RWPE1 (cell line): ENCODE results near the gene HECW1.
"Not testable (repeated sequence)": the region's sequence is repeated elsewhere in the genome, so short reads cannot be mapped to it uniquely, and the experiment has no call there.

Experiments used
- CTCF ChIA-PET: fragments of 350-600 bp; sonication (Branson Sonifier 250); formaldehyde crosslinking; extraction: SDS; loops from one replicate; lab custom pipeline; 2021; lab: Yijun Ruan, JAX
- POLR2A ChIA-PET: fragments of 400-600 bp; formaldehyde crosslinking; extraction: SDS; loops from one replicate; lab custom pipeline; 2020; ENCODE audit warnings: antibody characterized with exemption; ENCODE audit not compliant: low non-redundant PET; lab: Yijun Ruan, JAX
- DNase-seq: peaks from one replicate; pipeline ENCODE4 v3.0.0; 2012; ENCODE audit warnings: low spot score
- H3K27ac ChIP-seq: fragments of 450-650 bp; 2 replicates; pipeline ENCODE4 v1.5.1; 2017
- CTCF ChIP-seq: fragments of 450-650 bp; conservative IDR thresholded peaks from 2 replicates; pipeline ENCODE4 v1.5.1; 2017; ENCODE audit warnings: low read depth, mild to moderate bottlenecking

The HECW1 gene

GRCh38 chr7:43565786-43566185, 453.3 kb downstream of the HECW1 start:
- DNase-seq: no peak
- H3K27ac ChIP-seq: no peak overlapping the region
- TF ChIP-seq CTCF: no peak
- CTCF ChIA-PET: interaction anchor here (0.6 kb wide), 1 partner anchor 13 kb away, joined by 3 read pairs; no protein-coding TSS in a partner anchor
- POLR2A ChIA-PET: no interaction called here

GRCh38 chr7:43568529-43568928, 456.1 kb downstream of the HECW1 start:
- peak; percentile 95 for DNase-seq
- no peak for TF ChIP-seq CTCF
- peak overlapping the region; percentile 61 for H3K27ac ChIP-seq
- ChIA-PET CTCF (interaction anchor here (0.6 to 1.7 kb wide), 3 partner anchors 13 to 268 kb away, joined by 4 to 19 read pairs (median 4); partner anchors contain the start of gene STK17A), POLR2A (interaction anchor here (0.6 kb wide), 1 partner anchor 636 kb away, joined by 3 read pairs; no protein-coding TSS in a partner anchor)

- no peak for TF ChIP-seq CTCF
- POLR2A ChIA-PET: no interaction called here
- no peak for DNase-seq
- peak overlapping the region; percentile 83 for H3K27ac ChIP-seq
- CTCF ChIA-PET: interaction anchor here (0.7 to 2.4 kb wide), 4 partner anchors 13 to 151 kb away, joined by 3 to 19 read pairs (median 6); partner anchors contain the start of gene STK17A
Measured at GRCh38 chr7:43569424-43569823, 457.0 kb downstream of the HECW1 start.

GRCh38 chr7:43570688-43571365, 458.4 kb downstream of the HECW1 start:
- CTCF ChIA-PET: interaction anchor here (2.4 kb wide), 1 partner anchor 12 kb away, joined by 9 read pairs; the partner anchor contains the start of gene STK17A

GRCh38 chr7:43572516-43573049, 460.1 kb downstream of the HECW1 start:
- ChIA-PET CTCF (interaction anchor here (0.7 to 1.7 kb wide), 2 partner anchors 10 to 44 kb away, joined by 3 to 25 read pairs; partner anchors contain the start of gene STK17A), POLR2A (interaction anchor here (0.6 to 1.0 kb wide), 2 partner anchors 10 to 316 kb away, joined by 3 read pairs; partner anchors contain the start of gene STK17A)
- DNase-seq: peak; percentile 83
- peak overlapping the region; percentile 83 for H3K27ac ChIP-seq
- no peak for TF ChIP-seq CTCF

More at GRCh38 chr7:43570688-43571365, 458.4 kb downstream of the HECW1 start:
- peak overlapping the region; percentile 83 for H3K27ac ChIP-seq
- DNase-seq: no peak
- POLR2A ChIA-PET: no interaction called here
- TF ChIP-seq CTCF: no peak

GRCh38 chr7:43573832-43574231, 461.4 kb downstream of the HECW1 start:
- POLR2A ChIA-PET, DNase-seq: not testable (repeated sequence)
- H3K27ac ChIP-seq: peak overlapping the region; percentile 80
- CTCF ChIA-PET: interaction anchor here (1.7 kb wide), 1 partner anchor 8 kb away, joined by 25 read pairs; the partner anchor contains the start of gene STK17A
